Measurements from ENCODE around the gene GSG1. TPM values are rescaled to one million over a fixed set of nuclear protein-coding genes. Genes with fewer than 3 reads are reported as not detected.

Gene GSG1
- total RNA-seq = 1 to 10 TPM in 1 of 2 donors, under 1 TPM in 1; 0.66 to 2.1 TPM

DNA sequence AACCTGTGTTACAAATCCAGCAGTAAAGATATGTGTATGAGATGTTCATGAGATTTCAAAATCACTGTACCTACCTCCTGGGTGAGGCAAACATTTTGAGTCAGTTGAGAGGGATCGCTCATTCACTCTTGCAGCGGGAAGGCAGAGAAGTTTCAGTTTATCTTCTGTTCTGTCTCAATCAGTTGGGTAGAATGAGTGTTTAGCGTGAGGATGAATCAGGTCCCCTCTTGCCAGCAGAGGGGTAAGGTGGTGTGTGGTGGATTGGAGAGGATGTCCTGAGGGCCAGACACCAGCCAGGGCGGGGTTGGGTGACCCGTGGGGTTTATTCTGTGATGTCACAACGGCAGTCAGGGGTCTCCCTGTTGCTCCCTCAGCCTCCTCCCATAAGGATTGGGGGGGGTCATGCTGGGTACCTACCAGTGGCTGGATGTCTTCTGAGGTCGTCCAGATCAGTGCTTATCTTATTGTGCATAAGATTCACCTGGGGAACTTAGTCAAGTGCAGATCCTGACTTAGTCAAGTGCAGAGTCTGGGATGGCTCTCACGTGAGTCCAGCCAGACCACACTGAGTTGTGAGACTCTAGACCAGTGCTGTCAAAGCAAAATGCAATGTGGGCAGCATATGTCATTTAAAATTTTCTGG, at the start of gene GSG1:
Gene GSG1, minus strand, starts transcription at position 277 of the 643 bp plus-strand sequence. Its CDS starts 155 bp downstream, at position 122.
- Histone ChIP-seq H3K27ac (peak within 1 kb of the TSS in 1 of 4 donors; percentile 92), H3K9me3 (no peaks in the 10 kb centered on the region), H3K4me3 (no peak within 1 kb of the TSS), H3K27me3 (no peaks in the 10 kb centered on the region), H3K36me3 (replicated peaks in 1 of 2; ENCODE audit: insufficient read depth in 1 of 2, low read depth in 2 of 2) (no peaks in the 10 kb centered on the region), H3K4me1 (peaks cover 15% of the 10 kb centered on the region)
- no peak for ATAC-seq
- no peak for TF ChIP-seq POLR2A (IDR thresholded peaks at IDR 0.05)
- TF ChIP-seq, protein P1, sequence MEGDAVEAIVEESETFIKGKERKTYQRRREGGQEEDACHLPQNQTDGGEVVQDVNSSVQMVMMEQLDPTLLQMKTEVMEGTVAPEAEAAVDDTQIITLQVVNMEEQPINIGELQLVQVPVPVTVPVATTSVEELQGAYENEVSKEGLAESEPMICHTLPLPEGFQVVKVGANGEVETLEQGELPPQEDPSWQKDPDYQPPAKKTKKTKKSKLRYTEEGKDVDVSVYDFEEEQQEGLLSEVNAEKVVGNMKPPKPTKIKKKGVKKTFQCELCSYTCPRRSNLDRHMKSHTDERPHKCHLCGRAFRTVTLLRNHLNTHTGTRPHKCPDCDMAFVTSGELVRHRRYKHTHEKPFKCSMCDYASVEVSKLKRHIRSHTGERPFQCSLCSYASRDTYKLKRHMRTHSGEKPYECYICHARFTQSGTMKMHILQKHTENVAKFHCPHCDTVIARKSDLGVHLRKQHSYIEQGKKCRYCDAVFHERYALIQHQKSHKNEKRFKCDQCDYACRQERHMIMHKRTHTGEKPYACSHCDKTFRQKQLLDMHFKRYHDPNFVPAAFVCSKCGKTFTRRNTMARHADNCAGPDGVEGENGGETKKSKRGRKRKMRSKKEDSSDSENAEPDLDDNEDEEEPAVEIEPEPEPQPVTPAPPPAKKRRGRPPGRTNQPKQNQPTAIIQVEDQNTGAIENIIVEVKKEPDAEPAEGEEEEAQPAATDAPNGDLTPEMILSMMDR (IDR thresholded peaks at IDR 0.05) = no peak
- 83 to 87% methylated on average over 8 of the region's 8 CpGs for WGBS, 2 donors
- intact Hi-C loops (cut with DNase I) = no loop called here
- no peak for DNase-seq

DNA sequence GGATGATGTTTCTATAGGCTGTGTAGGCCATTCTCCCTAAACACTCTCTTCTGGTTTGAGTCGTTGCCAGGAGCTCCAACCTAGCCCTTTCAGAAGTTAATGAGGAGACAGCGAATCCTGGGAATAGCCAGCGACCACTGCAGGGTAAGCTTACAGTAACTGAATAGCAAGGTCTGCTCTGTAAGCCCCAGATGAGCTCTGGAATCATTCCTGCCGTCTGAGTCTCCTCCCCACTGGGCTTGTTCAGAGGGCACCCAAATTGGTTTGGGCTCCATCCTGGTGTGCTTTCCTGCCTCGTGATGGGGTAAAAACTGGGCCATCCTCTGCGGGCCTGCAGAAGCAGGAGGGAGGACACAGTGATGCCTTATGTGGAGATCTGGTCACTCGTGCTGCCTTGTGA, 49.7 kb upstream of the GSG1 start:
- no peaks in the 10 kb centered on the region for H3K36me3 ChIP-seq (replicated peaks in 1 of 2; ENCODE audit: insufficient read depth in 1 of 2, low read depth in 2 of 2)
- TF ChIP-seq, protein P1 (IDR thresholded peaks at IDR 0.05) = no peak
- TF ChIP-seq POLR2A (IDR thresholded peaks at IDR 0.05) = no peak
- ATAC-seq (no peak), DNase-seq (no peak)
- no peak overlapping the region for H3K27ac ChIP-seq
- intact Hi-C loops (cut with DNase I) = no loop called here
- WGBS, 2 donors = 62 to 67% methylated on average over 7 of the region's 7 CpGs
- H3K4me1 ChIP-seq = no peaks in the 10 kb centered on the region
- H3K9me3 ChIP-seq = no peaks in the 10 kb centered on the region
- H3K4me3 ChIP-seq = no peak overlapping the region
- no peaks in the 10 kb centered on the region for H3K27me3 ChIP-seq

DNA sequence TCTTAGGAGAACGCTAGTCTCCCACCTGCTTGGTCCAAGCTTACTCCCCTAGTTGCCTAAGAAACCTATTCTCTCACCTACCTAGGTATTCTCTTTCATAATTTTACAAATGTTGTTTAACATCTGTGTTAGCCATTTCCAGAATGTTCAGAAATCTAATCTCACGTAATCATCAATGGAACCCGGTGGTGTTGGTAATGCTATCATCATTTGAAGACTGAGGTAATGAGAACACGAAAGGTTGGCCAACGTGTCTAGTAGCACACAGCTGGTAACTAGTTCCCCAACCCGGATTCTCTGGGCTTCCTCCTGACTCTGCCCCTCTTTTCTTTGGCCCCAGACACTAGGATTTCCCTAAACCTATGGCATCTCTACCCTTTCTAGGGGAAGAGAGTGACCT, 49.3 kb upstream of the GSG1 start:
- no peaks in the 10 kb centered on the region for H3K36me3 ChIP-seq (replicated peaks in 1 of 2; ENCODE audit: insufficient read depth in 1 of 2, low read depth in 2 of 2)
- no peak overlapping the region for H3K27ac ChIP-seq
- H3K27me3 ChIP-seq = no peaks in the 10 kb centered on the region
- intact Hi-C loops (cut with DNase I) = no loop called here
- DNase-seq = no peak
- no peaks in the 10 kb centered on the region for H3K4me1 ChIP-seq
- no peak for ATAC-seq
- WGBS, 2 donors = 77 to 78% methylated on average over 6 of the region's 6 CpGs
- H3K4me3 ChIP-seq = no peak overlapping the region
- H3K9me3 ChIP-seq = no peaks in the 10 kb centered on the region
- no peak for TF ChIP-seq POLR2A (IDR thresholded peaks at IDR 0.05)
- TF ChIP-seq, protein P1 (IDR thresholded peaks at IDR 0.05) = no peak

DNA sequence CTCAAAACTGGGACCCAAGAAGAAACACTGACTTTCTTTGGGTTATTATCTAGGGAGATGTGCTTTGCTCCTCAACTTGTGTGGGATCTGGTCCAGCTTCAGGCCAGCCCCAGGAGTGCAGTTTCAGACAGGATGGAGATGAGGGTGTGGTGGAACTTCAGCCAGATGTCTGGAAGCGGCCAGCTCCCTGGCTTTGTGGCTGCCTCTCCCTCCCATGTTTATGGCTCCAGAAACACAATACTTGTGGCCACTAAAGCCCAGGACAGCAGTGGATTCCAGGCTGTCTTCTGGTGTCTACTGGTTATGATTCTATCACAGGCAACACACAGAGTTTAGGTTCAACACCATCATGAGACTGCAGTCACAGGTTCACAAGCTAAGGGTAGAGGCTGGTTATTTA, 48.8 kb upstream of the GSG1 start:
- 77 to 100% methylated on average over 1 of the region's 1 CpG for WGBS, 2 donors
- TF ChIP-seq POLR2A (IDR thresholded peaks at IDR 0.05) = no peak
- TF ChIP-seq, protein P1 (IDR thresholded peaks at IDR 0.05) = no peak
- ATAC-seq = no peak
- H3K4me1 ChIP-seq = no peaks in the 10 kb centered on the region
- H3K36me3 ChIP-seq (replicated peaks in 1 of 2; ENCODE audit: insufficient read depth in 1 of 2, low read depth in 2 of 2) = no peaks in the 10 kb centered on the region
- H3K27me3 ChIP-seq = no peaks in the 10 kb centered on the region
- no peak overlapping the region for H3K4me3 ChIP-seq
- H3K27ac ChIP-seq = no peak overlapping the region
- H3K9me3 ChIP-seq = no peaks in the 10 kb centered on the region
- intact Hi-C loops (cut with DNase I) = no loop called here
- no peak for DNase-seq

DNA sequence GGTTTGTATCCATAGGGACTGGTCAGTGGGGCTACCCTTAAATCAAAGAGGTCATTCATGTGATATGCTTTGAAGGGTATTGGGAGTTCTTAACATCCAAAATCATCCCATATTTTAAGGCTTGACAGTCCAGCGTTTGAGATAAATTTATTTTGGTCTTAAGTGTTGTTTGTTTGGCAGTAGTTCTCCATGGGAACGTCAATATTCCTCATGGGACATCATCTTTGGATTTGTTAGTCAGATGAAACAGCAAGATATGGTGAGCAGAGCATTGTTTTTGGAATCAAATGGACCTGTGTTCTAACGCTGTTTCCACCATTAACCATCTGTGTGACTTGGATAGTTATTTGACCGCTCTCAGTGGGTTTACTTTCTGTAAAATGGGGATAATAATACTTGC, 45.9 kb upstream of the GSG1 start:
- DNase-seq (no peak), ATAC-seq (no peak)
- H3K9me3 ChIP-seq = no peaks in the 10 kb centered on the region
- no peaks in the 10 kb centered on the region for H3K36me3 ChIP-seq (replicated peaks in 1 of 2; ENCODE audit: insufficient read depth in 1 of 2, low read depth in 2 of 2)
- H3K4me1 ChIP-seq = no peaks in the 10 kb centered on the region
- TF ChIP-seq, protein P1 (IDR thresholded peaks at IDR 0.05) = no peak
- TF ChIP-seq POLR2A (IDR thresholded peaks at IDR 0.05) = no peak
- 78 to 81% methylated on average over 4 of the region's 4 CpGs for WGBS, 2 donors
- intact Hi-C loops (cut with DNase I) = no loop called here
- no peak overlapping the region for H3K4me3 ChIP-seq
- H3K27me3 ChIP-seq = no peaks in the 10 kb centered on the region
- H3K27ac ChIP-seq = no peak overlapping the region
